K562 (cell line): ENCODE data around the gene CDK5RAP3. TPM values are rescaled to one million over a fixed set of nuclear protein-coding genes. Genes with fewer than 3 reads are reported as not detected.
A peak's percentile ranks its signal among the peaks of the same experiment; 100 is the strongest.

Source experiments
- CC2D1A ChIP-seq: fragments of 450-650 bp; IDR thresholded peaks from 2 replicates; pipeline ENCODE4 v1.6.1; 2017; ENCODE audit warnings: mild to moderate bottlenecking
- EHMT2 ChIP-seq: fragments of 450-650 bp; IDR thresholded peaks from 2 replicates; pipeline ENCODE4 v1.6.1; 2018; ENCODE audit warnings: antibody characterized with exemption
- ELF4 ChIP-seq: fragments of 450-650 bp; formaldehyde crosslinking; IDR thresholded peaks from 2 replicates; pipeline ENCODE4 v1.4.0; 2022; ENCODE audit warnings: missing genetic modification characterization
- HDAC2 ChIP-seq: fragments of 450-650 bp; IDR thresholded peaks from 2 replicates; pipeline ENCODE4 v1.6.1; 2016; ENCODE audit warnings: mild to moderate bottlenecking
- MEIS2 ChIP-seq: fragments of 450-650 bp; IDR thresholded peaks from 2 replicates; pipeline ENCODE4 v1.6.1; 2014; ENCODE audit warnings: mild to moderate bottlenecking; ENCODE audit not compliant: partially characterized antibody
- ZKSCAN8 ChIP-seq: fragments of 200-800 bp; sonication (Bioruptor generic); IDR thresholded peaks from 2 replicates; pipeline ENCODE4 v1.6.1; 2016; ENCODE audit warnings: missing genetic modification characterization, missing compliant biosample characterization
- ZNF766 ChIP-seq: fragments of 200-800 bp; sonication (Bioruptor generic); conservative IDR thresholded peaks from 2 replicates; pipeline ENCODE4 v1.6.1; 2016; ENCODE audit warnings: missing genetic modification characterization, missing compliant biosample characterization
- polyA plus RNA-seq, 8 experiments: library from polyadenylated mRNA; depleted of rRNA in 4 of 8; stranded (reverse) in 5 of 8; unstranded in 3 of 8; fragments of >200 nt; fragmentation: Nextera tagmentation in 2 of 8; fragmentation: Illumina TruSeq in 1 of 8; extraction: Ambion mirVana in 2 of 8; extraction: Trizol in 1 of 8; gene quantifications; 2 replicates each; pipeline versions ENCODE4 v1.2.1 to v1.2.3, GENCODE V29; 2011 to 2014; ENCODE audit warnings: inconsistent platforms in 1 of 8, missing spikeins in 1 of 8
- total RNA-seq, 7 experiments: library from RNA; depleted of rRNA in 6 of 7; stranded (reverse); fragments of >200 nt in 6 of 7; fragmentation: Illumina TruSeq in 2 of 7; extraction: Trizol in 2 of 7; gene quantifications; 2 replicates each; pipeline versions ENCODE4 v1.2.1 to v1.2.3, GENCODE V29; 2011 to 2021; ENCODE audit warnings: low replicate concordance in 1 of 7
- TF ChIP-seq, protein P1 (sequence below), 2 experiments: fragments of 450-650 bp; IDR thresholded peaks; 2 replicates each; pipeline ENCODE4 v1.6.1; 2016; ENCODE audit warnings: mild to moderate bottlenecking in 2 of 2, borderline replicate concordance in 1 of 2, low read depth in 1 of 2, moderate library complexity in 1 of 2
- TF ChIP-seq, protein P2 (sequence below), 2 experiments: IDR thresholded peaks in 1 of 2; conservative IDR thresholded peaks in 1 of 2; 2 replicates each; pipeline ENCODE4 v1.6.1; 2016; ENCODE audit warnings: low read depth in 2 of 2, mild to moderate bottlenecking in 1 of 2, missing compliant biosample characterization in 1 of 2, missing genetic modification characterization in 1 of 2, moderate library complexity in 1 of 2
- TF ChIP-seq, protein P3 (sequence below), 3 experiments: IDR thresholded peaks in 2 of 3; conservative IDR thresholded peaks in 1 of 3; 2 replicates each; pipeline ENCODE4 v1.5.1; 2011 to 2012; ENCODE audit warnings: low read length in 3 of 3, mild to moderate bottlenecking in 3 of 3, control low read depth in 2 of 3, improper control_type of control experiment in 1 of 3, inconsistent platforms in 1 of 3, low read depth in 1 of 3, mixed read lengths in 1 of 3, moderate library complexity in 1 of 3; ENCODE audit not compliant: insufficient read depth in 2 of 3
- TF ChIP-seq, protein P4 (sequence below), 2 experiments: IDR thresholded peaks; 2 replicates each; pipeline ENCODE4 v1.6.1; 2011; ENCODE audit warnings: borderline replicate concordance in 1 of 2, control low read depth in 1 of 2, low read depth in 1 of 2, low read length in 1 of 2, mild to moderate bottlenecking in 1 of 2, mixed read lengths in 1 of 2, moderate library complexity in 1 of 2; ENCODE audit not compliant: insufficient read depth in 1 of 2, insufficient read length in 1 of 2, poor library complexity in 1 of 2, severe bottlenecking in 1 of 2; ENCODE audit errors: extremely low read depth in 1 of 2

The CDK5RAP3 gene
- total and polyA plus RNA-seq, 9 of the 15 experiments (the other 6 are each of a cell fraction or from before 2014, with no cell fraction given) = 44.2 to 202 (median 91.5) TPM

DNA sequence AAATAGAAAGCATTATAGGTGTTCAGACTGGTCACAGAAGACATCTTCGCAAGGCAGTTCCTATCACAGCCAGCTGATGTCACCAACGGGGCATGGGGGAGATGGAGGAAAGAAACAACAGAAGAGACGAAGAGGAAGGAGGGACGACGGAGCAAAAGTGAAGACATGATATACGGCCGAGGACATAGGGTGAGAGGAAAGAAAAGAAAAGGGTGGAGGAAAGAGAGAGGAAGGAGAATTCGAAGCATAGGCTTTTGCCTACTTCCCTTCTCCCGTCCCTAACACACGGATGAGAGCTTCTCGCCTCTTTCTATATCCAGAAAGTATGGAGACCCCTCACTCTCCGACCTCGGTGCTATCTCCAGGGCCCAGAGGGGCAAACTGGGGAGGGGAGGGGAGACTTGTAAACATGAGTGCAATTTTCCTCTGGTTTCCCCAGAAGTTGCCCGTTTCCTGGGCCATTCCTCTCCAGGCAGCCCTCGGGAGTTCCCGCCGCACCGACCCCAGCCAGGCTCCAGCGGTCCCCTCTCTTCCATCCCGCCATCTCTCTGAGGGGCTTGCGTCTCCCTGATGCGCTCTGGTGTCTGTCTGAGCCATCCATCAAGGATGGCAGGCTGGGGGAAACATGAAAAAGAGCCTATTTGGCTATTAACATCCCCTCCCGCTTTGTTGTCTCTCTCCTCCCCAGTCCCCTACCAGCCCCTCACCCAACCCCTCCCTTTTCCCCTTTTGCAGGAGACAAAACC, 40.7 kb downstream of the CDK5RAP3 start (continued):
- TF ChIP-seq, protein P1, sequence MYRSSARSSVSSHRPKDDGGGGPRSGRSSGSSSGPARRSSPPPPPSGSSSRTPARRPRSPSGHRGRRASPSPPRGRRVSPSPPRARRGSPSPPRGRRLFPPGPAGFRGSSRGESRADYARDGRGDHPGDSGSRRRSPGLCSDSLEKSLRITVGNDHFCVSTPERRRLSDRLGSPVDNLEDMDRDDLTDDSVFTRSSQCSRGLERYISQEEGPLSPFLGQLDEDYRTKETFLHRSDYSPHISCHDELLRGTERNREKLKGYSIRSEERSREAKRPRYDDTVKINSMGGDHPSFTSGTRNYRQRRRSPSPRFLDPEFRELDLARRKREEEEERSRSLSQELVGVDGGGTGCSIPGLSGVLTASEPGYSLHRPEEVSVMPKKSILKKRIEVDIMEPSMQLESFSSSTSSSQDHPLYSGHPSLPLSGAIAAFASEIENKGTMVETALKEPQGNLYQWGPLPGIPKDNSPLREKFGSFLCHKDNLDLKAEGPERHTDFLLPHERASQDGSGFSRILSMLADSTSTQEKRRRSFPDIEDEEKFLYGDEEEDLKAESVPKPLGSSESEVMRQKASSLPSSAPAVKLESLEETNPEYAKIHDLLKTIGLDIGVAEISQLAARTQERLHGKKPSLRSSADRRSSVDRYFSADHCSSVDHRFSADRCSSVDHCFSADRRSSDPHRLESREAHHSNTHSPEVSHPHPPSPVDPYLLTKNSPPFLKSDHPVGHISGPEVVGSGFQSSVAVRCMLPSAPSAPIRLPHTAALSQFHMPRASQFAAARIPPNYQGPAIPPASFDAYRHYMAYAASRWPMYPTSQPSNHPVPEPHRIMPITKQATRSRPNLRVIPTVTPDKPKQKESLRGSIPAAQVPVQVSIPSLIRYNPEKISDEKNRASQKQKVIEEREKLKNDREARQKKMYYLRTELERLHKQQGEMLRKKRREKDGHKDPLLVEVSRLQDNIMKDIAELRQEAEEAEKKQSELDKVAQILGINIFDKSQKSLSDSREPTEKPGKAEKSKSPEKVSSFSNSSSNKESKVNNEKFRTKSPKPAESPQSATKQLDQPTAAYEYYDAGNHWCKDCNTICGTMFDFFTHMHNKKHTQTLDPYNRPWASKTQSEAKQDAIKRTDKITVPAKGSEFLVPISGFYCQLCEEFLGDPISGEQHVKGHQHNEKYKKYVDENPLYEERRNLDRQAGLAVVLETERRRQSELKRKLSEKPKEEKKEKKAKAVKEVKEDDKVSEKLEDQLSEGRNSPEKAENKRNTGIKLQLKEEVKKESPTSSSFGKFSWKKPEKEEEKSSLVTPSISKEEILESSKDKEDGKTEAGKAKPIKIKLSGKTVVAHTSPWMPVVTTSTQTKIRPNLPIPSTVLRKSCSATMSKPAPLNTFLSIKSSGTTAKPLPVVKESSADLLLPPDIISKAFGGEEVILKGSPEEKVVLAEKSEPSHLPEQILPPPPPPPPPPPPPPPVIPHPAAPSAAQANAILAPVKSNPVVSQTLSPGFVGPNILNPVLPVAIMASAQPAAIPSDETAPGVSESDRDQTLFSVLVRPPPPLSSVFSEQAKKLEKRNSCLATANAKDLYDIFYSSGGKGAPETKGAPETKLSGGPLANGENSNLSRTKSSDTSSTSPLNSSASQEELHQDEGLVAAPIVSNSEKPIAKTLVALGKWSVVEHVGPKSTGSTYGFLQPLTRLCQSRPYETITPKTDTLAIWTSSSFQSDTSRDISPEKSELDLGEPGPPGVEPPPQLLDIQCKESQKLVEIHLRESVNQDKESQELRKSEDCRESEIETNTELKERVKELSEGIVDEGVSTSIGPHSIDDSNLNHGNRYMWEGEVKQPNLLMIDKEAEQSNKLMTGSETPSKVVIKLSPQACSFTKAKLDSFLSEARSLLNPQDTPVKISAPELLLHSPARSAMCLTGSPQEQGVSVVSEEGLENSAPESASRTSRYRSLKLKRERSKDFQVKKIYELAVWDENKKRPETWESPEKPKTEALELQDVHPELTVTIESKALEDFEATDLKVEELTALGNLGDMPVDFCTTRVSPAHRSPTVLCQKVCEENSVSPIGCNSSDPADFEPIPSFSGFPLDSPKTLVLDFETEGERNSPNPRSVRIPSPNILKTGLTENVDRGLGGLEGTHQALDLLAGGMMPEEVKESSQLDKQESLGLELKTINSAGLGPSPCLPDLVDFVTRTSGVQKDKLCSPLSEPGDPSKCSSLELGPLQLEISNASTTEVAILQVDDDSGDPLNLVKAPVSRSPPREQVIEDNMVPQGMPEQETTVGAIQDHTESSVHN (IDR thresholded peaks at IDR 0.05; ENCODE audit: borderline replicate concordance in 1 of 2, low read depth in 1 of 2) = no peak
- TF ChIP-seq ELF4 (CRISPR knock-in tag) (peak; percentile 73; the same call in 1 of the 2 replicates), HDAC2 (peak; percentile 58; the same call in 1 of the 2 replicates), ZKSCAN8 (CRISPR knock-in tag) (no peak), EHMT2 (0 out of 2 replicates have a peak, but pooled peaks have one; percentile 70), CC2D1A (peak; percentile 46; the same call in 1 of the 2 replicates), ZNF766 (peak; percentile 29; the same call in 1 of the 2 replicates), MEIS2 (peak; percentile 96)
- TF ChIP-seq, protein P2, sequence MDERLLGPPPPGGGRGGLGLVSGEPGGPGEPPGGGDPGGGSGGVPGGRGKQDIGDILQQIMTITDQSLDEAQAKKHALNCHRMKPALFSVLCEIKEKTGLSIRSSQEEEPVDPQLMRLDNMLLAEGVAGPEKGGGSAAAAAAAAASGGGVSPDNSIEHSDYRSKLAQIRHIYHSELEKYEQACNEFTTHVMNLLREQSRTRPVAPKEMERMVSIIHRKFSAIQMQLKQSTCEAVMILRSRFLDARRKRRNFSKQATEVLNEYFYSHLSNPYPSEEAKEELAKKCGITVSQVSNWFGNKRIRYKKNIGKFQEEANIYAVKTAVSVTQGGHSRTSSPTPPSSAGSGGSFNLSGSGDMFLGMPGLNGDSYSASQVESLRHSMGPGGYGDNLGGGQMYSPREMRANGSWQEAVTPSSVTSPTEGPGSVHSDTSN (CRISPR knock-in tag; IDR thresholded peaks at IDR 0.05; ENCODE audit: low read depth) = no peak
- TF ChIP-seq, protein P2 (tag; conservative IDR thresholded peaks at IDR 0.05; ENCODE audit: low read depth) = peak; percentile 96
- TF ChIP-seq, protein P3, sequence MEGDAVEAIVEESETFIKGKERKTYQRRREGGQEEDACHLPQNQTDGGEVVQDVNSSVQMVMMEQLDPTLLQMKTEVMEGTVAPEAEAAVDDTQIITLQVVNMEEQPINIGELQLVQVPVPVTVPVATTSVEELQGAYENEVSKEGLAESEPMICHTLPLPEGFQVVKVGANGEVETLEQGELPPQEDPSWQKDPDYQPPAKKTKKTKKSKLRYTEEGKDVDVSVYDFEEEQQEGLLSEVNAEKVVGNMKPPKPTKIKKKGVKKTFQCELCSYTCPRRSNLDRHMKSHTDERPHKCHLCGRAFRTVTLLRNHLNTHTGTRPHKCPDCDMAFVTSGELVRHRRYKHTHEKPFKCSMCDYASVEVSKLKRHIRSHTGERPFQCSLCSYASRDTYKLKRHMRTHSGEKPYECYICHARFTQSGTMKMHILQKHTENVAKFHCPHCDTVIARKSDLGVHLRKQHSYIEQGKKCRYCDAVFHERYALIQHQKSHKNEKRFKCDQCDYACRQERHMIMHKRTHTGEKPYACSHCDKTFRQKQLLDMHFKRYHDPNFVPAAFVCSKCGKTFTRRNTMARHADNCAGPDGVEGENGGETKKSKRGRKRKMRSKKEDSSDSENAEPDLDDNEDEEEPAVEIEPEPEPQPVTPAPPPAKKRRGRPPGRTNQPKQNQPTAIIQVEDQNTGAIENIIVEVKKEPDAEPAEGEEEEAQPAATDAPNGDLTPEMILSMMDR (IDR thresholded peaks at IDR 0.05 in 2 of 3, conservative IDR thresholded peaks at IDR 0.05 in 1 of 3; ENCODE audit: insufficient read depth in 2 of 3, low read depth in 1 of 3, low read length in 3 of 3) = peak; percentile 71 to 77 (median 72)
- TF ChIP-seq, protein P4, sequence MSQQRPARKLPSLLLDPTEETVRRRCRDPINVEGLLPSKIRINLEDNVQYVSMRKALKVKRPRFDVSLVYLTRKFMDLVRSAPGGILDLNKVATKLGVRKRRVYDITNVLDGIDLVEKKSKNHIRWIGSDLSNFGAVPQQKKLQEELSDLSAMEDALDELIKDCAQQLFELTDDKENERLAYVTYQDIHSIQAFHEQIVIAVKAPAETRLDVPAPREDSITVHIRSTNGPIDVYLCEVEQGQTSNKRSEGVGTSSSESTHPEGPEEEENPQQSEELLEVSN (IDR thresholded peaks at IDR 0.05; ENCODE audit: borderline replicate concordance in 1 of 2, extremely low read depth in 1 of 2, insufficient read depth in 1 of 2, insufficient read length in 1 of 2, low read depth in 1 of 2, low read length in 1 of 2, poor library complexity in 1 of 2, severe bottlenecking in 1 of 2) = peak; percentile 22 to 23
